Calu3 (cell line): ENCODE results near the gene ORM1. TPM values are rescaled to one million over a fixed set of nuclear protein-coding genes. Genes with fewer than 3 reads are reported as not detected.

ENCODE experiments used
- BruUV-seq: library from RNA; stranded (reverse); fragments of 400-500 nt; replicated peaks from 2 replicates; lab custom pipeline; 2021; lab: Mats Ljungman, UMichigan
- CTCF ChIA-PET: fragments of 300-600 bp; sonication (Branson Sonifier 250); formaldehyde crosslinking; loops from one replicate; lab custom pipeline; 2022; ENCODE audit warnings: antibody characterized with exemption; lab: Charles Lee
- DNase-seq: peaks from one replicate; pipeline ENCODE4 v3.0.0; 2022
- H3K27ac Mint-ChIP-seq: one replicate; pipeline ENCODE4 v1.8.0; 2022; ENCODE audit warnings: mixed read lengths; ENCODE audit not compliant: unreplicated experiment
- H3K27me3 Mint-ChIP-seq: one replicate; pipeline ENCODE4 v1.8.0; 2022; ENCODE audit warnings: mixed read lengths; ENCODE audit not compliant: unreplicated experiment
- H3K36me3 Mint-ChIP-seq: one replicate; pipeline ENCODE4 v1.8.0; 2022; ENCODE audit warnings: mild to moderate bottlenecking, moderate library complexity, mixed read lengths; ENCODE audit not compliant: insufficient read depth, unreplicated experiment
- H3K4me1 Mint-ChIP-seq: one replicate; pipeline ENCODE4 v1.8.0; 2022; ENCODE audit warnings: mild to moderate bottlenecking, low read depth, mixed read lengths; ENCODE audit not compliant: unreplicated experiment
- H3K4me3 Mint-ChIP-seq: one replicate; pipeline ENCODE4 v1.8.0; 2022; ENCODE audit warnings: mild to moderate bottlenecking, low read depth, moderate library complexity, mixed read lengths; ENCODE audit not compliant: unreplicated experiment
- H3K9me3 Mint-ChIP-seq: one replicate; pipeline ENCODE4 v1.8.0; 2022; ENCODE audit warnings: low read depth, mixed read lengths; ENCODE audit not compliant: unreplicated experiment
- intact Hi-C: fragments of 100-400 bp; cut with micrococcal nuclease; formaldehyde crosslinking; loops from one replicate; pipeline ENCODE4 v1.10.0; 2022; ENCODE audit not compliant: unreplicated experiment
- total RNA-seq: library from RNA; stranded (reverse); gene quantifications from 2 replicates; pipeline ENCODE4 v1.2.3, GENCODE V29; 2022
- TF ChIP-seq, protein P1 (sequence below): fragments of 200-600 bp; IDR thresholded peaks from one replicate; pipeline ENCODE4 v1.8.0; 2022; ENCODE audit warnings: antibody characterized with exemption; ENCODE audit not compliant: unreplicated experiment

Gene ORM1
- total RNA-seq, 1 experiment from 2014 or later, result not detected

DNA sequence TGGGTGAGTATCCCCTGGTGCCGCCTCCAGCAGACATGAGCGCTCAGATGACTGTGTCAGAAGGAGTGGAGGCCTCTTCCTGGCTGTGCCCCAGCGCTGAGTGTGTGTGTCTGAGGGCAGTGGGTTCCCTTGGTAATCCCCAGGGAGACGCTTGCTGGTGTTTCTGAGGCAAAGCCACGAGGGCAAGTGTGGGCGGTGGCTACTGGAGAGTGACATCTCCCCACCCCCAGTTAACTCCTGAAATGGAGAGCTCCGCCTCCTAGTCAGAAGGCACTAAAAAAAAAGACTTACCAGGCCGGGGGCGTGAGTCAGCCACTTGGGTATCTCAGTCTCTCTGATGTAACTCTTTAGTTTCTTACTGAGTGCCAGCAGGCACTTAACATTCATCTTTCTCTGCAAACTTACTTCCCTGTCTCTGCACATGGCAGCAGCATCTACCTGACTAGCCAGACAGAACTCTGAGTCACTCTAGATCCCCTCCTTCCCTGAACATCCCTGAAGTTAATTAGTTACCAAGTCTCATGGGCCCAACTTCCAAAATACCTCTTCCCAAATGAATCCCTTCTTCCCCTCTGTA is 26.1 kb downstream of the ORM1 start:
- no peaks in the 10 kb centered on the region for H3K9me3 Mint-ChIP-seq
- CTCF ChIA-PET, result no interaction called here
- peaks cover 8% of the 10 kb centered on the region for H3K36me3 Mint-ChIP-seq
- intact Hi-C loops, result no loop called here
- BruUV-seq, result no TSS peak
- H3K4me1 Mint-ChIP-seq, result peaks cover 21% of the 10 kb centered on the region
- peak; percentile 65 for DNase-seq
- H3K4me3 Mint-ChIP-seq, result no peak overlapping the region
- no peaks in the 10 kb centered on the region for H3K27me3 Mint-ChIP-seq
- TF ChIP-seq, protein P1, sequence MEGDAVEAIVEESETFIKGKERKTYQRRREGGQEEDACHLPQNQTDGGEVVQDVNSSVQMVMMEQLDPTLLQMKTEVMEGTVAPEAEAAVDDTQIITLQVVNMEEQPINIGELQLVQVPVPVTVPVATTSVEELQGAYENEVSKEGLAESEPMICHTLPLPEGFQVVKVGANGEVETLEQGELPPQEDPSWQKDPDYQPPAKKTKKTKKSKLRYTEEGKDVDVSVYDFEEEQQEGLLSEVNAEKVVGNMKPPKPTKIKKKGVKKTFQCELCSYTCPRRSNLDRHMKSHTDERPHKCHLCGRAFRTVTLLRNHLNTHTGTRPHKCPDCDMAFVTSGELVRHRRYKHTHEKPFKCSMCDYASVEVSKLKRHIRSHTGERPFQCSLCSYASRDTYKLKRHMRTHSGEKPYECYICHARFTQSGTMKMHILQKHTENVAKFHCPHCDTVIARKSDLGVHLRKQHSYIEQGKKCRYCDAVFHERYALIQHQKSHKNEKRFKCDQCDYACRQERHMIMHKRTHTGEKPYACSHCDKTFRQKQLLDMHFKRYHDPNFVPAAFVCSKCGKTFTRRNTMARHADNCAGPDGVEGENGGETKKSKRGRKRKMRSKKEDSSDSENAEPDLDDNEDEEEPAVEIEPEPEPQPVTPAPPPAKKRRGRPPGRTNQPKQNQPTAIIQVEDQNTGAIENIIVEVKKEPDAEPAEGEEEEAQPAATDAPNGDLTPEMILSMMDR, result no peak
- H3K27ac Mint-ChIP-seq, result peak overlapping the region; percentile 78

DNA sequence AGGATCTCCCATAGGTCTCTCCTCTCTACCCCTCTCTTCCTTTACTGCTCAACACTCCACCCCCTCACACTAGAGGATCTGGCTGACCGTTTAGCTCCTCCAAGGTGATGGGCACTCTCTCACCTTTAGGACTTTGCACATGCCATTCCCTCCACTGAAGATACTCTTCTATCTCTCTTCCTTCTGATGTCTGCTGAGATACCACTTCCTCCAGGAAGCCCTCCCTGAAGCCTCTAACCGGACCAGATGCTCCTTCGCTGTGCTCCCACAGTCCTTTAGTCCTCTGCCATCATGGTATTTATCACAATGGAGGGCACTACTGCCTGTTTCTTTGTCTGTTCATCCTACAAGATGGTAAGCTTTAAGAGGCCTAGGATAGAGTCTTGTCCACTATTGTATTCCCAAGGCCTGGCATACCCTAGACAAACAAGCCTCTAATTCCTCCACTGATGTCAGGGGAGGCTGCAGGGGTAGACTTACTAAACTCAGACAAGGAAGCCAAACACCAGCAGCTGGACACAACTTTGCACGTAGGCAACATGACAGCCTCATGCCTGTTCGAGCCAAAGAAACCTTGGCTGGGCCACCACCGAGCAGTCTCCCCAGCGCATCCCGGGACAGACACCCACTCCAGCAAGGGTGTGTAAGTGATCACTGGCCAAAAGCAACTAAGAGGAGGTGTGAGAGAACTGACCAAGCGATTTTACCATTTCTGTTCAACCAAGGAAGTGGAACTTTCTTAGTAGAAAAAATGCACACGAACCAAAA is 27.0 kb downstream of the ORM1 start:
- intact Hi-C loops, result no loop called here
- DNase-seq, result no peak
- BruUV-seq, result no TSS peak
- CTCF ChIA-PET, result no interaction called here
- Mint-ChIP-seq H3K36me3 (peaks cover 8% of the 10 kb centered on the region), H3K4me3 (no peak overlapping the region), H3K27ac (peak overlapping the region; percentile 78), H3K9me3 (no peaks in the 10 kb centered on the region), H3K4me1 (peaks cover 21% of the 10 kb centered on the region), H3K27me3 (no peaks in the 10 kb centered on the region)
- TF ChIP-seq, protein P1, result no peak

DNA sequence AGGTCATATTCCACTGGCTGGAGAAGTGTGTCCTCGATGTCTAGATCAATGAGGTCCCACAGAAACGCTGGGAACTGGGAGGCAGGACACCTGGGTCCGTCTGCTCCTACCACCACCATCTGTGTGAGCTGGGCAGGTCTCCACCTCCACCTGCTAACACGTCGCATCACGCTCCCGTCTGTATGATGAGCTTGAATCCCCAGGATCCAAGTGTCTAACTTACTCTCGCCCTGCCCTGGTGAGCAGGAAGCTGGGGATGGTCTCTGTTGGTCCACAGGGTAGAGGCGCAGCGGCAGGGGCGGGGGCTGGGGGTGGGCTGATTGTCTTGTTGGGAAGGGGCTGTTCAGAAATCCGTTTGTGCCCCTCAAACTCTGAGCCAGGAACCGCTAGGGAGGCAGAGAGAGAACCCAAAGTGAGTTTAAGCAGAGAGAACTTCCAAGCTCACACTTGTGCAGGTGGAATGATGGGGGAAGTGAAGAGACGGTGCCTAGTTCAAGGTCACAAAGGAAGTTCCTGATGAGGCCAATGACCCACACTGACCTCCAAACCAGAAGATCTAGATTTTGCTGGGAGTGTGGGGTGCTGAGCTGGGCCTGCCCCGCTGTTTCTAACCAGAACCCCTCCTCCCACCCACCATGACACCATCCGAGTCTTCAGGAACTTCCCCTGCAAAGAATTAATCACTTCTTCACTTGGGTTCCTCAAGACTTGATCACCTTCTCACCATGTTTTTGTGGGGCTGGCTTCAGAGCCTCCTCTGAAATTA is 27.9 kb downstream of the ORM1 start:
- DNase-seq, result no peak
- CTCF ChIA-PET, result no interaction called here
- Mint-ChIP-seq H3K36me3 (peaks cover 8% of the 10 kb centered on the region), H3K4me3 (no peak overlapping the region), H3K4me1 (peaks cover 21% of the 10 kb centered on the region), H3K27ac (no peak overlapping the region), H3K27me3 (no peaks in the 10 kb centered on the region), H3K9me3 (no peaks in the 10 kb centered on the region)
- intact Hi-C loops, result no loop called here
- TF ChIP-seq, protein P1, result no peak
- no TSS peak for BruUV-seq

DNA sequence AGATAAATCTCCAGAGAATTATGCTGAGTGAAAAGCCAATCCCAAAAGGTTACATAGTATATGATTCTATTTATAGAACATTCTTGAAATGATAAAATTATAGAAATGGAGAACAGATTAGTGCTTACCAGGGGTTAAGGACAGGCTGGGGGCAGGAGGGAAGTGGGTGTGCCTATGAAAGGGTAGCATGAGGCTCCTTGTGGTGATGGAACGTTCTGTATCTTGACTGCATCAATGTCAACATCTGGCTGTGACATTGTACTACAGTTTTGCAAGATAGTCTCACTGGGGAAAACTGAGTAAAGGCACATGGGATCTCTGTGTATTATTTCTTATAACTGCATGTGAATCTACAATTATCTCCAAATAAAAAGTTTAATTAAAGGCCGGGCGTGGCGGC is 29.0 kb downstream of the ORM1 start:
- intact Hi-C loops, result no loop called here
- no peaks in the 10 kb centered on the region for H3K27me3 Mint-ChIP-seq
- H3K4me1 Mint-ChIP-seq, result peaks cover 21% of the 10 kb centered on the region
- H3K4me3 Mint-ChIP-seq, result no peak overlapping the region
- no peak overlapping the region for H3K27ac Mint-ChIP-seq
- no peaks in the 10 kb centered on the region for H3K9me3 Mint-ChIP-seq
- TF ChIP-seq, protein P1, result no peak
- BruUV-seq, result no TSS peak
- H3K36me3 Mint-ChIP-seq, result peaks cover 8% of the 10 kb centered on the region
- DNase-seq, result no peak
- CTCF ChIA-PET, result no interaction called here
